ENCODE results near the gene HEG1.

Gene HEG1

DNA sequence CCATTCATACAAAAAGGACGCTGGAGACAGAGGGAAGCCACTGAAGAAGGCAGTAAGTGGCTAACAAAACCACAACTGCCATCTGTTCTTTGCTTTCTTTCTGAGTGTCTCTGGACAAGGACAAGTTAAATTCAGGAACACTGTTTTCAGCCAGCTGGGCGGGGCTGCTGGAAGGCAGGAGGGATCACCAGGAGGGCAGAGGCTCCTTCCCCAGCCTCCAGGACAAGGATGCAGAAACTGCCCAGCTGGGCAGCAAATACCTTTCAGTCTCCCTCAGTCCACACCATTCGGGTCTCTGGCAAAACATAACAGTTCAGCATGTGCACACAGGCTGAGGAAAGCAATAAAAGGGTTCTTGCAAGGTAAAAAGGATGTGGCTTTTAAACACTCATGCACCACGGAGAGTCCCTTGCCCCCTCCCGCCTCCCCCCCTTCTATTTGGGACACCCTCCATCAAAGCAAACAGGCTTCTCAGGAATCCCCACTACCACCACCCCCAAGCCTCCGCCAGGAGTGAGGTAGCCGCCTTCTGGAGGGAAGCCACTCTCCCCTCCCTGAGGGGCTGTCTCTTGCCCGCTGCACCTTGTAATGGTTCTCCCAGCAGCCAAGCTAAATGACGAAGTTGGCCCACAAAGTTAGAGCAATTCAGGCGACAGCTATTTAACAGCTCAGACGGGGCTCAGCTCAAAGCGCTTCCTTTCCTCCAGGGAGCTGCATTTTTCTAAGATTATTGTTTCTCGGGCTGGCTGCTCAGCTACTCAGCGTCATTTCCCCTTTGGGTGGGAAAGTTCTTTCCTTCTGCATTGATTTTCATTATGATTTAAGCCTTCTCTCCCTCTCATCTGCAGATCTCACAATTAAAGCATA is 3.8 kb downstream of the HEG1 start:
- H3K27ac ChIP-seq = peak overlapping the region; percentile 77
- DNase-seq (ENCODE audit: low read depth, low spot score) = no peak

DNA sequence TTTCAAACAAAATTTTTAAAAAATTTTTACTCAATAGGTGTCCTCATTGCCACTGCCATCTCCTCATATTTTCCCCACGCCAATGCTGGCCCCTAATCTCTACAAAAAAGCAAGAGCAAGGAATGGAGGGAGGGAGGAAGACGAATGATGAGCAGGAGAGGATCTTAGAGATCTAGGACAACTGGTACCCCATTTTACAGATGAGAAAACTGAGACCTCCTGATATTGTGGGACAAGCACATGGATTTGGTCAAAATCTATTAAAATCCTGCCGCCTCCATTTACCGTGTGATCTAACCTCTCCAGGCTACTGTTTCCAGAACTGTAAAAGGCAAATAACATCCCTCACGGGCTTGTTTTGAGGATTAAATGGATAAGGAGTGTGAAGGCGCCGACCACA is 4.6 kb downstream of the HEG1 start:
- DNase-seq (ENCODE audit: low read depth, low spot score) = no peak
- peak overlapping the region; percentile 77 for H3K27ac ChIP-seq

DNA sequence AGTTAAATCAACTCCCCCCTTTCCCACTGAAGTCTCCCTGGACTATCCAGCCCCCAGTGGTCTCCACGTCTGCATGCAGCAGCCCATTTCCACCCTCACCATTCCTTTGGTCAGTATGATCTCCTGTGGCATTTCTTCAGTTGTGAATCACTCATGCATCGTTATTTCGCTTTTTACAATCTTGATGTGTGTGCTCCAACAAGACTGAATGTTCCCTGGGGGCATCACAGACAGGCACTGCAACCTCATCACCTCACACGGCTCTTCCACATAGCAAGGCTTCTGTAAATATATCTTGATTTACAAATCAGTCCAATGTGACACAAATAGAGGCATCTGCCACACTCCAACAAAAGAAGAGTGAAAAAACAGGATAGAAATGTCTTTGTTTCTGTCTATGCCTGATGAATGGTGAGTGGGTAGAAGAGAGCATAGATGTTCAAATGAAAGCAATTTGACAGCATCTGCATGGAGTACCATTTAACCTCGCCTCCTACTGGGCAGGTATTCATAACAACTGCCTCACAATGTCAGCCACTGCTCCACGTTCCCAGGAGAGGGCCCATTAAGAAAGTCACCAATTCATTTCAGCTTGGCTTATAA is 5.2 kb downstream of the HEG1 start:
- no peak overlapping the region for H3K27ac ChIP-seq
- DNase-seq (ENCODE audit: low read depth, low spot score) = no peak

DNA sequence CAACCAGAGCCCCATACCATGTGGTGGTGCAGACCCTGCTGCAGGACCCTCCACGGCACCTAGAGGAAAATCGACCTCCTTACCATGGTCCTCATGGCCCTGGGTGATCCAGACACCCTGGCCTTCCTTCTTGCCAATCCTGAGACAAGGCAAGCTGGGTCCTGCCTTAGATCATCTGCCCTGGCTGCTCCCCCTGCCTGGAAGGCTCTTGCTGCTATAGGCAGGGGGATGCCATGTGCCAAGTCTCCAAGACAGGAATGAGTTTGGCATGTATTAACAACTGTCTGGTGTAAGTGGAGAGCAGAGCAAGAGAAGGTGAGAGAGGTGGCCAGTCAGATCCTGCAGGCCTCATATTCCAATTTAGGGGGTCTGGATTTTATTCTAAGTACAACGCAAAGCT is 7.5 kb downstream of the HEG1 start:
- no peak overlapping the region for H3K27ac ChIP-seq
- DNase-seq (ENCODE audit: low read depth, low spot score) = no peak

DNA sequence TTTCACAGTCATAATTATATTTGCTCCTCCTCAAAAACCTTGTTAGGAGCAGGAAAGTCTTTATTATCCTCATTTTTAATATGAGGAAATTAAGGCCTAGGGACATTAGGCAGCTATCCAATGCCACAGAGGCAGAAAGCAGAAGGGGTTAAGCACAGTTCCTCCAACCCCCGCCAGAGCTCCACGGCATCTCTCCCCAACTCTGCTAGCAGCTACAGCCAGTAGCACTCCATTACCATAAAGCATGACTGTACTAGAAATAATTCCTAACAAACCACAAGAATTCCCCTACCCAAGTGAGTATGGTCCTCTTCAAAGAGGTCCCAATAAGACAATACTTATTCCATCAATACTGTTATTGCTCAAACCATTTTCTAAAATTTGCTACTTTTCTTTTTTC is 9.8 kb downstream of the HEG1 start:
- no peak overlapping the region for H3K27ac ChIP-seq
- no peak for DNase-seq (ENCODE audit: low read depth, low spot score)

DNA sequence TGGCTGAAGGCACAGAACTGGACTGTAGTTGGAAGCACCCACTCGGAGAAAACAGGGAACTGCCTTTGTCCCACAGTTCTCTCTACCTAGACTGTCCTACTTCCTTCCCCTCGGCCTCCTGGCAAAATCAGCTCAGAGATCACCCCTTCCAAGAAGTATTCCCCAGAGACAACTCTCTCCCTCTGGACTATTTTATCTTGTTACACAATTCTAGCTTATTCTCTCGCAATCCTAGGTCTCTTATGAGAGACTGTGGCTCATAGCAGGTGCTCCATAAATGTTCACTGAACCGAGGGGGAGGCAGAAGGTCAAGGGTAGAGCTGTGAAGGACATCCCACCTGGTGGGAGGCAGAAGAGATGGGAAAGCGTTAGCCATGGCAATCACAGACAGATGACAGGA is 10.6 kb downstream of the HEG1 start:
- no peak for DNase-seq (ENCODE audit: low read depth, low spot score)
- no peak overlapping the region for H3K27ac ChIP-seq

DNA sequence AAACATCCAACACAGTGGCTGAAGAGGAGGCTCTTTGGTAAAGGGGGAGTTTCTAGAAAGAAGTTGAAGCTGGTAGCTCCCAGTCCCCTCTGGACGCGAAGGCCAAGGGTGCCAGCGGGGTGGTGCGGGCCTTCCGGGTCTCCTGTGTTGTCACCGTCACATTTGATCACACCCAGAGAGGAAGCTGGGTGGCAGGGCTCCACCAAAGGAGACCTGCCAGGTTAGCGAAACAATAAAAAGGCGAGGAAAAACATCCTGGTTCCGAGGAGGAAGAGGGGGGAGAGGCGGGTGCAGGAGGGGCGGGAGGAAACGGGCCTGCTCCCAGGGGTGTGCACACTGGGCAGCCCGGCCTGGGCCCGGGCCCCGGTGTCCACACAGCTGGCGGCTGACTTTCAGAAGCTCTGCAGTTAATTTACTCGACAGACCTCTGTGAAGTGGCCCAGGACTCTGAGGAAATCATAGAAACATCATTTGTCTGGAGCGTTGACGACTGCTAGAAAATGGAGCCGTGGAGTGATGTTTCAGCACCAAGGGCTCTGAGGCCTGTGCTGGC is 12.1 kb downstream of the HEG1 start:
- H3K27ac ChIP-seq = no peak overlapping the region
- no peak for DNase-seq (ENCODE audit: low read depth, low spot score)

DNA sequence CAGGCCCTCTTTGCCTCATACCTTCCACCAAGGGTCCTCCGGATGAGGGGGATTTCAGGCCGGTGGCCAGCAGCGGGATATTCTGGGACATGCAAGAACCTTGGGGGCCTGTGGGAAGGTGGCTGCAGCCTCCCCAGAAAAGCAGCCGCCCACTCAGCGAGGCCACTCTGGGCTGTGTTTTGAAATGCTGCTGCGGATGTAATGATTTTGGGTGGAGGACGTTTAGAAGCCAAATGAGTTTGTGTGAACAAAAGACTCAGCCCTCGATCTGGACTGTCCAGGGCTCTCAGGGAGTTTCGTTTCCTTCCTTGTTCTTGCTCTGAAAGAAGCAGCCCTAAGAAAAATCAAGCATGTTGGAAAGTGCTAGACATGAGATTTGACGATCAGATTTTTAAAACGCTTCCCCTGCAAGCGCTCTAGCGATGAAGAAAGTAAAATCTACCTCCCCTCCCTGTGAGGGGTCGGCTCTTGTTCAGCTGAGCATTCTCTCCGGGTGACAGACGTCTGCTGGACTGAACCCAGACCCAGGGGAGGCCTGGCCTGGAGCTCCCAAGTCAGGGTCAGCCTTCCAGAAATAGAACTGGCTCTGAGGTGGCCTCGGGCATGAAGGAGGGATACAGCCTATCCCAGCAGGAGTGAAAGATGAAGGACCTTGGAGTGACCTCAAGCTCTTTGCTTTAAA is 12.9 kb downstream of the HEG1 start:
- DNase-seq (ENCODE audit: low read depth, low spot score) = no peak
- no peak overlapping the region for H3K27ac ChIP-seq

DNA sequence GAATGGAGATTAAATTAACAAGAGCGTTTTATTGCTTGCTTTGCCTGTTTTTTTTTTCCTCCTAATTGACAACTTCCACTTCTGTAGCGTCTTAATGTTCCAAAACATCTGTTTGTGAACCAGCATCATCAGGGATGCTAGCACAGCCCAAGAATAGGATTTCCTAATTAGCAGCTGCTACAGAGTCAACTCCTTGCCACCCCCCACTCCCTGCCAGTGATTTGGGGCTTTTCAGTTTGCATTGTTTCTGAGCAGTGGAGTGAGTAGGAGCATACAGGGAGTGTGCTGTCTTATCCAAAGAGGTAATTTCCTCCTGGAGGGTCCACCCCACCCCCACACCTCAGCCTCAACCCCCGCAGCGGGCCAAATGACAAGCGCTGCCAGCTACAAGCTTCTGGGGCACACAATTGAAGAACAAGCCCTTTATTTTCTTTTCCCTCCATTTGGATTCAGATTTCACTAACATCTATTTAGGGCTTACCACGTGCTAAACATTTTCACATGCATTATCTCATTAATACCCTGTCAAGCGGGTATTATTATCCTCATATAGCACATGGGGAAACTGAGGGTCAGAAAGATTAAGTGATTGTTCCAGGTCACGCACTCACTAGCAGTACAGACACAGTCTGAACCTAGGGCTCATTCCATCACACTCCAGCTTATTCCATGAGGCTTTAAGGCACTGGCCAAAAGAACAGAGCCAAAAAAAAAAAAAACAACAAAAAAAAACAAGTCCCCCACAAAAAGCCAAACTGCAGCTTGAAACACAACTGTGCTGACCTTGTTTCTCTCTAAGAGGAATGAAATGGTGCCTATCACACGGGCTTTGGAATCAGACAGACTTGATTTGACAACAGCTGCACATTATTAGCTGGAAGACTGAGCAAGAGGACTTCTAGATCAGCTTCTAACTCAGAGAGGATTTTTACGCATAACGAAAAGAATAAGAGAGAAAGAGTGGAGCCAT is 16.4 kb downstream of the HEG1 start:
- H3K27ac ChIP-seq = no peak overlapping the region
- DNase-seq (ENCODE audit: low read depth, low spot score) = no peak

DNA sequence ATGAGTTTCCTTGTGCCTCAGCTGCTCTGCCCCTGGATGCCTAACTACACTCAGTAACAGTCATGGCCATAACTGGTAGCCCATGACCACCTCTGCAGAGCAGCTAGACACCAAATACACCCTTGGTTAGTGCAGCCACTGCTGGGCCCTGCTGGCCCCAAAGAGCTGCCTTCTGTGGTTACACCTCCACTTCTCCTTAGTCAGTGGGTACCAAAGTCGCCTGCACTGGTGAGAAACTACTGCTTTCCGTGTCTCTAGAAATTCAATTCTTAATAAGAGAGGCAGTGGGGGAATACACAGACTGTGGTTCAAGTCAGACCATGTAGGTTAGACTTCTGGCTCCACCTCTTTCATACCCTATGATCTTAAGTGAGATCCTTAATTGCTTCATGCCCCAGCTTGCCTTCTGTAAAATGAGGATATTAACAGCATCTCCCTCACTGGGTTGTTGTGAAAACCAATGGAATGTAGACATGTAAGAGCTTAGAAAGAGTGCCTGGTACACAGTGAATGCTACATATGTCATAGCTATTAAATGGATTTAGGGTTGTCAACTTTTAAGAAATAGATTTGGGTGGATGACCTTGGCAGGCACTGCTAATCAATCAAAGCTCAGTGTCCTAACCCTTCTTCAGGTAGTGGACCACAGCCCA is 18.2 kb downstream of the HEG1 start:
- DNase-seq (ENCODE audit: low read depth, low spot score) = no peak
- H3K27ac ChIP-seq = peak overlapping the region; percentile 35

DNA sequence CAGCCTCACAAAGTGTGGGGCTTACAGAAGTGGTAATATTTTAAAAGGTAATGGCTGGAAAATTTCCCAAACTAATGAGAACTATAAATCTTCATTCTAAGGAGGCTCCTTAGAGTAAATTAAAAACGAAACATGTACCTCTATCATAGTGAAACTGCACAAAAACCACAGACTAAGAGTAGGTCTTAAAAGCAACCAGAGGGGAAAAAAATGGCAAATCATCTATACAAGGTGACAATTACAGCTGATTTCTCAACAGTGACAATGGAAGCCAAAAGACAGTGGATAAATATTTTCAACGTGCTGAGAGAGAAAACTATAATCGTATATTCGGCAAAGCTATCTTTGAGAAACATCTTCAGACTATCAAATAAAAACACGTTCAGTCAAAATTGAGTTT is 20.6 kb downstream of the HEG1 start:
- no peak overlapping the region for H3K27ac ChIP-seq
- no peak for DNase-seq (ENCODE audit: low read depth, low spot score)

DNA sequence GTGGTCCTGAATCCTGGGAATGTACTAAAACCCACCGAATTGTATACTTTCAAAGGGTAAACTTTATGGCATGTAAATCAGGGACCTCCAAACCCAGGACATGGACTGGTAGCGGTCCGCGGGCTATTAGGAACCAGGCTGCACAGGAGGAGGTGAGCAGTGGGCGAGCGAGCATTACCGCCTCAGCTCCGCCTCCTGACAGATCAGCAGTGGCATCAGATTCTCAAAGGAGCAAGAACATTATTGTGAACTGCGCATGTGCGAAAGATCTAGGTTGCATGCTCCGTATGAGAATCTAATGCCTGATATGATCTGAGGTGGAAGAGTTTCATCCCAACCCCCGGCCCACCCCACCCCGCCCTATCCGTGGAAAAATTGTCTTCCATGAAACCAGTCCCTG is 22.2 kb downstream of the HEG1 start:
- no peak for DNase-seq (ENCODE audit: low read depth, low spot score)
- no peak overlapping the region for H3K27ac ChIP-seq

DNA sequence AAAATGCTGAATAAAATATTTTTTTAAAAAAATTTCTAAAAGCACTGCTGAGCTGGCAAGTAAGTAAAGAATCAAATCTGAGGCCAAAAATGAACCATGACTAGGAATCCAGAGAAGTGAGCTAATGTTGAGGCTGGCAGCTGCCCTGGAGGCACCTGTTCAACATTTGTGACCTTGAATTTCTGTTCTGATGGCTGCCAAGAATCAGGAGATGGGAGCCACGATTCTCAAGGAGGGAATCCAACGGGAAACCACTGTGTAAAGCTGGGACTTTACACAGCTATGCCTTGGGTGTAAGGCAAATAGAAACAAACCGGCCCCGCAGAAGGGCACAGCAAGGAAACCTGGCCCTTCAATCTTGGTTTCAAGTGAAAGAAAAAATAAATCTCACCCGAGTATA is 22.7 kb downstream of the HEG1 start:
- H3K27ac ChIP-seq = no peak overlapping the region

DNA sequence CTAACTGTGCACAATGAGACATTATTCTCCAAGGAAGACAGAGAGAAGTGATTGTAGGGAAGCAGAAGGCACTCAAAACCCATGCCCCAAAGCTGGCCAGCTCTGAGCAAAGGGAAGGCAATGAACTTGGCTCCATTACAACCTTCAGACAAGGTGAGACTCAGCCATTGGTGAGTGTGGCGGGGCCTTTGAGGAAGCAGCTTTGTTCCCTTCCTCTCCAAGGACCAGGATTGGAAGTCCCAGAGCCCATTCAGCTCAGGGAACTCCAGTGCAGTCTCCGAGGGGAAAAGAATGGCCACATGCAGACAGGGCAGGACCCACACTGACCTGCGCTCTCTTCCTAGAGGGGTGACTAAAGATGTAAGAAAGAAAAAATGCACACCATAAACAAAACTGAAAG is 23.1 kb downstream of the HEG1 start:
- H3K27ac ChIP-seq = no peak overlapping the region
- DNase-seq (ENCODE audit: low read depth, low spot score) = no peak

More for the DNA sequence above, 22.7 kb downstream of the HEG1 start:
- DNase-seq (ENCODE audit: low read depth, low spot score) = no peak

DNA sequence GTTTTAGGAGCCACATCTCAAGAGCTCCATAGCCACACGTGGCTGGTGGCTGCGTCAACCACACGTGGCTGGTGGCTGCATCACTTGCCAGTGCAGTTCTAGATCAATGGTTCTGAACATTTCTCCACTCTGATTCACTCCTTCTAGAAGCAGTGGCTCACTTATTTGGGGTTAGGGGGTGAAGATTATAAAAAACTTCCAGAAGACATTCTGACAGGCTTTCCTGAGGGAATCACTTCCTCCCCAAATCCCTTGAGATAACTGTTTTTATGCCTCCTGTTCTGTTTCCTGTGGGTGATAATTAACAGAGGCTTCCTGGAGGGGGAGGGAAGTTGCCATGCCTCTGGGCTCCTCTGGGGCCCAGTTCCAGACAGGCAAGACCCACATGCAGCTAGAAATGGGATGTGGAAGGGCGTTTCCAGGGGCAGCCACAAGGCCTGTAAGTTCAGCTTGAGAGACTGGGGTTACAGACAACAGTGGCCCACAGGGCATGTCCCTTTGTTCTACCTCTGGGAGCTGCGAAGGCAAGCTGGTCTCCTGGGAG is 23.6 kb downstream of the HEG1 start:
- H3K27ac ChIP-seq = no peak overlapping the region
- DNase-seq (ENCODE audit: low read depth, low spot score) = no peak

DNA sequence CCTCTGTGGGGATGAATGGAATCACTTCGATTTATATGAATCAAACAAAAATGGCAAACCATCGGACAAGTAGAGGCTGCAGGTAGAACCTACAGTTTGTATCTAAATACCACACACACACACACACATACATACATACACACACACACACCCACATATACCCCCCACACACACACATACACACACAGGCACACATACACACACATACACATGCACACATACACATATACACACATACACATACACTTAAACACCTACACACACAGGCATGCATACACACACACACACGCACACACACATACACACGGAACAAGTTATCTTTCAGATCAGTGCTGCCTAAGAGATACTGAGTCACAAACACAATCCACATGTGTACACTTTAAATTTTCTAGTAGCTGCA is 24.3 kb downstream of the HEG1 start:
- H3K27ac ChIP-seq = no peak overlapping the region
- no peak for DNase-seq (ENCODE audit: low read depth, low spot score)

DNA sequence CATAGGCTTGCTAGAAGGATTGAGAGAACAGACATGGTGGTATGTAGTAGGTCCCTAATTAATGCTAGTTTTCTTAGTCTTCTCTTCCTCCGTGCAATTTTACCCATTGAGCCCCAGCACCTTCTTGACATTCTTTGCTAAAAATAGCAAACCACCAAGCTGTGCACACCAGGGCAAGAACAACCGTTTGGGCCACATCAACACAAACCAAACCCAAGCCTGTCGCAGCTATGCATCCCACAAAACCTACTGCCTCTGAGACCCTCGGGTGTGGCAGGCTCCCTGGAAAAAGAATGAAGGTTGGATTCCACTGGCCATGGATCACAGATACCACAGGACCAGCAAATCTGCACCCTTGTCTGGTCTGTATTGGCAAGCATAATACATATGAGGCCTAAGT is 27.1 kb downstream of the HEG1 start:
- no peak for DNase-seq (ENCODE audit: low read depth, low spot score)
- H3K27ac ChIP-seq = no peak overlapping the region

DNA sequence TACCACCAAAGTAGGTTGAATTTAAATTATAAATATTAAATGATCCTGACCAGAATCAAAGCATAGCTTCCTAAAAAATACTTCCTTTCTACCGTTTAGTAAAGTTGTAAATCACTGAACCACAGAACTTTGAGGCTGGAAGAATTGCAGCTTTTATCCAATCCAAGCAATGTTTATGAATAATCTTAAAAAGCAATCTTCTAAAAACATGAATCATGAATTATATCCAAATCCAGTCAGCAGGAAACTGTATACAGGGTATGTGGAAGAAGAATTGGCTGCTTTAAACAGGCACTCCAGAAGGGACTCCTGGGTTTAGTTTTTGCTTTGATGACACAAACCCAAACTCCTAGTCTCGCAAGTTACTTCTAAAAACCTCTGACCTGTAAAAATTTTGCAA is 30.2 kb downstream of the HEG1 start:
- DNase-seq (ENCODE audit: low read depth, low spot score) = no peak
- no peak overlapping the region for H3K27ac ChIP-seq

DNA sequence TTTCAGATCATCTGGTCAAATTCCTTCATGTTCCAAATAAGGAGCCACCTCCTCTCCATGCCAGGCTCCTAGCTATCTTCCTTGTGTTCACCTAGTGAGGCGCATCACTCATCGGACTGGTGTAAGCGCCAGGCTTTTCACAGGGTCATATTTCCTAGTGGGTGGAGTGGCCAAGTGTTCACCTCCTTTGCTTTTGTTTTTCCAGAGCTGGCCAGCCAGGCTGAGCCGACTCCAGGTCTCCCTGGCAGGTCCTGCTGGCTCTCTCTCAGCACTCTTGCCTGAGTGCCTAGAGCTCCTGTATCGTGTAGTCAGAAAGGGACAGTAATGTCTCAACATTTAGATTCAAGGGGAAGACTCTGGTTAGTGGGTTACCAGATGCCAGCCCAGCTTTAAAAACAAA is 31.0 kb downstream of the HEG1 start:
- DNase-seq (ENCODE audit: low read depth, low spot score) = no peak
- H3K27ac ChIP-seq = no peak overlapping the region
